HEK293 (cell line): ENCODE measurements around the gene PKP4.
"Not testable (repeated sequence)": the region's sequence is repeated elsewhere in the genome, so short reads cannot be mapped to it uniquely, and the experiment has no call there.

ENCODE experiments used
- CTCF ChIA-PET: fragments of 350-600 bp; formaldehyde crosslinking; extraction: SDS; loops from one replicate; lab custom pipeline; 2021; ENCODE audit warnings: antibody characterized with exemption; lab: Yijun Ruan, JAX
- POLR2A ChIA-PET: fragments of 300-600 bp; formaldehyde crosslinking; extraction: SDS; loops from one replicate; lab custom pipeline; 2020; ENCODE audit warnings: antibody characterized with exemption, inconsistent platforms; lab: Yijun Ruan, JAX
- H3K27ac ChIP-seq: fragments of 200-500 bp; sonication (Bioruptor generic); 2 replicates; pipeline ENCODE4 v1.5.1; 2014; ENCODE audit warnings: low read depth, low read length, control low read depth, inconsistent platforms; ENCODE audit errors: extremely low read depth
- H3K36me3 ChIP-seq, 2 experiments: fragments of 200-500 bp in 1 of 2; sonication (Bioruptor generic) in 1 of 2; 1 replicate in 1 of 2; 2 replicates in 1 of 2; pipeline ENCODE4 v1.5.1; 2014 to 2017; ENCODE audit warnings: inconsistent platforms in 2 of 2, low read length in 2 of 2; ENCODE audit not compliant: control insufficient read depth in 2 of 2, insufficient read depth in 1 of 2
- H3K4me1 ChIP-seq: fragments of 200-500 bp; sonication (Bioruptor generic); 2 replicates; pipeline ENCODE4 v1.5.1; 2014; ENCODE audit warnings: mild to moderate bottlenecking, low read length, inconsistent platforms; ENCODE audit not compliant: control insufficient read depth, insufficient read depth
- H3K4me3 ChIP-seq: 2 replicates; pipeline ENCODE4 v1.5.1; 2011; ENCODE audit warnings: low read depth, mild to moderate bottlenecking, control low read depth, low read length, moderate library complexity
- H3K9me3 ChIP-seq: fragments of 200-500 bp; sonication (Bioruptor generic); 2 replicates; pipeline ENCODE4 v1.5.1; 2014; ENCODE audit warnings: low read depth, low read length, inconsistent platforms; ENCODE audit not compliant: control insufficient read depth, insufficient read depth
- BCL11A ChIP-seq: fragments of 450-650 bp; formaldehyde crosslinking; IDR thresholded peaks from 2 replicates; pipeline ENCODE4 v1.5.1; 2016; ENCODE audit warnings: low read depth, missing biosample characterization, missing genetic modification characterization
- HIC1 ChIP-seq: fragments of 450-650 bp; formaldehyde crosslinking; IDR thresholded peaks from 2 replicates; pipeline ENCODE4 v1.5.1; 2016; ENCODE audit warnings: missing biosample characterization, missing genetic modification characterization
- KLF8 ChIP-seq: fragments of 450-650 bp; formaldehyde crosslinking; IDR thresholded peaks from 2 replicates; pipeline ENCODE4 v1.5.1; 2016; ENCODE audit warnings: missing biosample characterization, missing genetic modification characterization
- REST ChIP-seq: fragments of 450-650 bp; formaldehyde crosslinking; IDR thresholded peaks from 2 replicates; pipeline ENCODE4 v1.5.1; 2016; ENCODE audit warnings: missing biosample characterization, missing genetic modification characterization
- SALL2 ChIP-seq: fragments of 450-650 bp; formaldehyde crosslinking; IDR thresholded peaks from 2 replicates; pipeline ENCODE4 v1.5.0; 2017; ENCODE audit warnings: missing biosample characterization, mild to moderate bottlenecking, missing genetic modification characterization, borderline replicate concordance
- TRIM28 ChIP-seq: IDR thresholded peaks from 2 replicates; pipeline ENCODE4 v1.6.1; 2011; ENCODE audit warnings: low read length, control low read depth, borderline replicate concordance
- YY2 ChIP-seq: fragments of 450-650 bp; formaldehyde crosslinking; IDR thresholded peaks from 2 replicates; pipeline ENCODE4 v1.5.1; 2016; ENCODE audit warnings: missing biosample characterization, missing genetic modification characterization
- ZBTB44 ChIP-seq: fragments of 450-650 bp; IDR thresholded peaks from 2 replicates; pipeline ENCODE4 v1.5.1; 2018; ENCODE audit warnings: missing biosample characterization, mild to moderate bottlenecking, missing genetic modification characterization
- ZBTB49 ChIP-seq: fragments of 450-650 bp; formaldehyde crosslinking; IDR thresholded peaks from 2 replicates; pipeline ENCODE4 v1.5.1; 2016; ENCODE audit warnings: missing biosample characterization, missing genetic modification characterization, low read depth
- ZNF121 ChIP-seq: fragments of 450-650 bp; formaldehyde crosslinking; IDR thresholded peaks from 2 replicates; pipeline ENCODE4 v1.5.1; 2016; ENCODE audit warnings: missing biosample characterization, missing genetic modification characterization
- ZNF223 ChIP-seq: fragments of 450-650 bp; formaldehyde crosslinking; IDR thresholded peaks from 2 replicates; pipeline ENCODE4 v1.5.1; 2016; ENCODE audit warnings: missing biosample characterization, missing genetic modification characterization
- ZNF426 ChIP-seq: fragments of 450-650 bp; formaldehyde crosslinking; IDR thresholded peaks from 2 replicates; pipeline ENCODE4 v1.5.1; 2017; ENCODE audit warnings: missing biosample characterization, missing genetic modification characterization, mild to moderate bottlenecking, inconsistent platforms, moderate library complexity
- ZNF433 ChIP-seq: fragments of 450-650 bp; formaldehyde crosslinking; IDR thresholded peaks from 2 replicates; pipeline ENCODE4 v1.5.1; 2016; ENCODE audit warnings: missing biosample characterization, missing genetic modification characterization, low read depth
- ZNF521 ChIP-seq: fragments of 450-650 bp; formaldehyde crosslinking; IDR thresholded peaks from 2 replicates; pipeline ENCODE4 v1.5.1; 2017; ENCODE audit warnings: missing biosample characterization, mild to moderate bottlenecking, missing genetic modification characterization
- ZNF548 ChIP-seq: fragments of 450-650 bp; formaldehyde crosslinking; IDR thresholded peaks from 2 replicates; pipeline ENCODE4 v1.5.1; 2016; ENCODE audit warnings: missing biosample characterization, missing genetic modification characterization
- ZNF560 ChIP-seq: fragments of 450-650 bp; formaldehyde crosslinking; IDR thresholded peaks from 2 replicates; pipeline ENCODE4 v1.5.1; 2017; ENCODE audit warnings: missing biosample characterization, missing genetic modification characterization, borderline replicate concordance
- ZNF580 ChIP-seq: fragments of 450-650 bp; formaldehyde crosslinking; IDR thresholded peaks from 2 replicates; pipeline ENCODE4 v1.5.1; 2016; ENCODE audit warnings: missing biosample characterization, missing genetic modification characterization
- ZNF626 ChIP-seq: fragments of 450-650 bp; sonication (Bioruptor Pico); formaldehyde crosslinking; IDR thresholded peaks from 2 replicates; pipeline ENCODE4 v1.5.1; 2018; ENCODE audit warnings: missing biosample characterization, missing genetic modification characterization, inconsistent platforms
- TF ChIP-seq, protein P1 (sequence below): fragments of 450-650 bp; formaldehyde crosslinking; IDR thresholded peaks from 2 replicates; pipeline ENCODE4 v1.5.1; 2017; ENCODE audit warnings: missing biosample characterization, missing genetic modification characterization

PKP4 gene

GRCh38 chr2:158701101-158701500 is 244.3 kb downstream of the PKP4 start (continued):
- TF ChIP-seq ZNF433 (tag by site-specific recombination), result no peak
- no peak for TF ChIP-seq ZNF548
- no peak for TF ChIP-seq REST (tag by site-specific recombination)
- TF ChIP-seq ZBTB44, result no peak
- TF ChIP-seq BCL11A, result no peak
- no peak for TF ChIP-seq ZNF223 (tag by site-specific recombination)
- TF ChIP-seq ZNF121 (tag by site-specific recombination), result no peak
- TF ChIP-seq ZNF560 (tag by site-specific recombination), result no peak
- TF ChIP-seq ZBTB49, result no peak
- no peak for TF ChIP-seq TRIM28

- Histone ChIP-seq H3K4me3 (no peak overlapping the region), H3K27ac (no peak overlapping the region), H3K4me1 (no peaks in the 10 kb centered on the region), H3K9me3 (no peaks in the 10 kb centered on the region), H3K36me3 (no peaks in the 10 kb centered on the region)
- TF ChIP-seq, protein P1, sequence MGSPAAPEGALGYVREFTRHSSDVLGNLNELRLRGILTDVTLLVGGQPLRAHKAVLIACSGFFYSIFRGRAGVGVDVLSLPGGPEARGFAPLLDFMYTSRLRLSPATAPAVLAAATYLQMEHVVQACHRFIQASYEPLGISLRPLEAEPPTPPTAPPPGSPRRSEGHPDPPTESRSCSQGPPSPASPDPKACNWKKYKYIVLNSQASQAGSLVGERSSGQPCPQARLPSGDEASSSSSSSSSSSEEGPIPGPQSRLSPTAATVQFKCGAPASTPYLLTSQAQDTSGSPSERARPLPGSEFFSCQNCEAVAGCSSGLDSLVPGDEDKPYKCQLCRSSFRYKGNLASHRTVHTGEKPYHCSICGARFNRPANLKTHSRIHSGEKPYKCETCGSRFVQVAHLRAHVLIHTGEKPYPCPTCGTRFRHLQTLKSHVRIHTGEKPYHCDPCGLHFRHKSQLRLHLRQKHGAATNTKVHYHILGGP (tag by site-specific recombination), result no peak
- TF ChIP-seq ZNF626 (tag by site-specific recombination) (no peak), ZNF426 (tag by site-specific recombination) (no peak), YY2 (tag by site-specific recombination) (no peak), ZNF521 (tag by site-specific recombination) (no peak), SALL2 (no peak), HIC1 (tag by site-specific recombination) (no peak), KLF8 (no peak), ZNF580 (tag by site-specific recombination) (no peak)
- POLR2A ChIA-PET, result no interaction called here
- CTCF ChIA-PET, result no interaction called here
These were observed 246.0 kb downstream of the PKP4 start for GRCh38 chr2:158702740-158703139.

DNA sequence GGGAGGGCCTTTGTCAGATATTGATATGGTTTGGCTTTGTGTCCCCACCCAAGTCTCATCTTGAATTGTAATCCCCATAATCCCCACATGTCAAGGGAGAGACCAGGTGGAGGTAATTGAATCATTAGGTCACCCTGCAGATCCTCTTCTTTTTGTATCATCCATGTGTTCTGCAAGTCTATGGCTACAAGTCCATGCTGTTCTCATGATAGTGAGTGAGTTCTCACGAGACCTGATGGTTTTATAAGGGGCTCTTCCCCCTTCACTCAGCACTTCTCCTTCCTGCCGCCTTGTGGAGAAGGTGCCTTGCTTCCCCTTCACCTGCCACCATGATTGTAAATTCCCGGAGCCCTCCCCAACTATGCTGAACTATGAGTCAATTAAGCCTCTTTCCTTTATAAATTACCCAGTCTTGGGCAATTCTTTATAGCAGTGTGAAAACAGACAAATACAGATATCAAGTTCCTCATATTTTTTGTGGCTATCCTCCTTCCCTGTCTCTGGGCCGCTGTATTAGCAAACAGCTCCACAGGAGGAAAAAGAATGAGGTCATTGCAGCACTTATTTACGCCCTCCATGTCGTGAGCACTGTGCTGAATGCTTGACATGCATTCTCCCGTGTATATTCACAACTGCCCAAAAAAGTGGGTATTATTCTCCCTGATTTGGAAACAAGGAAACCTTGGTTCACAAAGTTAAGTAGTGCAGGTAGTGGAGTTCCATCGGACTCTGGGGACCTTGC is 248.1 kb downstream of the PKP4 start:
- H3K9me3 ChIP-seq, H3K27ac ChIP-seq, H3K4me1 ChIP-seq, POLR2A ChIA-PET, H3K4me3 ChIP-seq, H3K36me3 ChIP-seq: not testable (repeated sequence)
- CTCF ChIA-PET, result interaction anchor here (0.6 kb wide), 1 partner anchor 19 kb away, joined by 3 read pairs; no protein-coding TSS in a partner anchor
